Measurements from ENCODE around the gene ACOXL.
A peak's percentile ranks its signal among the peaks of the same experiment; 100 is the strongest.

The ACOXL gene

DNA sequence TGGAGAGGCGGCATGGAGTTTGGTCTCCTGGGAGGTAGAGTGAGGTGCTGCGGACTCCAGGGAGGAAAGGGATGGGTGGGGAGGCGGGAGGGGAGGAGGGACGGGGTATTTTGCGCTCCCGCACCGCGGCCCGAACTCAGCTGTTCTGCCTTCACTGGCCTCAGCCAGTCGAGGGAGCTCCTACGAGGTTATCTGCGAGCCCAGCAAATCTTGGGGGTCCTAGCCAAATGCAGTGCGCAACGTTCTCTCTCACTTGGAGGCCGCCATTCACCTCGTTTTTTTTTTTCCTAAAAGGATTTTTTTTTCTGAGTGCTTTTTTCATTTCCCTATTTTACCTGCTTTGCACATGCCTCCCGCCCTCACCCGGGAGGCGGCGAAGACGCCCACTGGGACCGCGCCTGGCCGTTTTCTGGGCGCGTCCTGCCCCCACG is 387.5 kb downstream of the ACOXL start:
- no peak for DNase-seq

DNA sequence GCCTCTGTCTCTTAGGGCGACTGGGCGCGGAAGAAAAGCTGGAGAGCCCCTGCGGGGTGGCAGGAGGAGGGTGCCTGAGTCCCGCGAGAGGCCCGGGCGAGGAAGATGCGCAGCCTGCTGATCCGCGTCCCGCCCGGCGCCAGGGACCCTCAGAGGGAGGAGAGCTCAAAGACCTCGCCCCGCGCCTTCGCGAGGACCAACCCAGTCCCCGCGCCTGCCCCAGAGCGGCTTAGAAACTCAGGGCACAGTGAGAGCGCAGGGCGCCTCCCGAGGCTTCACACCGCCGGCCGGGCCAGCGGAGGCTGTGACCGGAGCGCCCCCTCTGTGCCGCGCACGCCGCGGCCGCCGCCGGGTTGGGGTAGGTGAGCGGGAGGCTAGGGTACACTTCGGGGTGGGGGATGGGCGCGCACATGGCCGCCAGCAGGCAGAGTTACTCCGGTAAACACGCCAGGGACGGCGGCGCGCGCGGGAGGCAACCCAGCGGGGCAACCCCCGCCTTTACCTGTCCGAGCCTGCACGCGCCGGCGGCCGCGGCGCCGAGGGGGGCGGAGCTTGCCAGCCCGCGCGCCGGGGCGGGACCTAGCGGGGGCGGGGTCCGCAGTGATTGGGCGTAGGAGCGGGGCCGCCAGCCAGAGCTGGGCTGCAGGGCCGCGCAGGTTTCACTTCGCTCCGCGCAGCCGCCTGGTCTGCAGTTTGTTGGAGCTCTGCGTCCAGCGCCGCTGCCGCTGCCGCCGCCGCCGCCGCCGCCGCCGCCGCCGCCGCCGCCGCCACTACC is 388.1 kb downstream of the ACOXL start, which contains the start of gene BCL2L11:
Gene BCL2L11 (plus strand): TSS at position 662 of the 775 bp plus-strand sequence. CDS start 2,832 bp downstream, outside the sequence.
- peak; percentile 93 for DNase-seq

DNA sequence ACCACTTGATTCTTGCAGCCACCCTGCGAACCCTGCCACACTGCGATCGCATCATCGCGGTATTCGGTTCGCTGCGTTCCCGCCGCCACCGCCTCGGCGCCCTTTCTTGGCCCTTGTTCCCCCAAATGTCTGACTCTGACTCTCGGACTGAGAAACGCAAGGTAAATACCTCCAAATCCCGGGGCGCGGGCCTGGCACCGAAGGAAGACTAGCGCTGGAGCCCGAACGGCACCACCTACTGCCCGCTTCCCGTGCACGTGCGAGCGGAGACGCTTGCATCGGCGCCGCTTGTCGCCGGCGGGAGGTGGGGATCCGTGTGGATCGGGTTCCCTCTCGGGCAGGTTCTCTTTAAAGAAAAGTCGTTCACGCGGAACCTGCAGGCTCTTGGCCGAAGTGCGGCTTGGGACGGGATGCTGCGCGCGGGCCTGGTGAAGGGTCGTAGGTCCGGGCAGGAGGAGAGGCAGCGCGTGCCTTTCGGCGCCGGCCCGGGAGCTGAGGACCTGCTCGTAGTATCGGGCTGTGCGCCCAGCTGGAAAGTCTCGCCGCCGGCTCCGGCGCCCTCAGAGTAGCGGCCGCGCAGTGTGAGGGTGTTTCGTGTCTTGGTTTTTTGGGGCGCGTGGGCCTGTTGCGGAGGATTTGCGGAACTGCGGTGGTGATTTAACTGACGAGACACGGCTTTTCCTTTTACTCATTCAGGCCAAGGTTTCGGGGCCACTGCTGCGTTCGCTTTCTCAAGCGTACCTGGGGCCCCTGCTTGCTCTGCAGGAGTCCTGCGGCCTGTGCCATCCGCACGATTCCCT is 388.9 kb downstream of the ACOXL start:
- DNase-seq, result peak; percentile 65

DNA sequence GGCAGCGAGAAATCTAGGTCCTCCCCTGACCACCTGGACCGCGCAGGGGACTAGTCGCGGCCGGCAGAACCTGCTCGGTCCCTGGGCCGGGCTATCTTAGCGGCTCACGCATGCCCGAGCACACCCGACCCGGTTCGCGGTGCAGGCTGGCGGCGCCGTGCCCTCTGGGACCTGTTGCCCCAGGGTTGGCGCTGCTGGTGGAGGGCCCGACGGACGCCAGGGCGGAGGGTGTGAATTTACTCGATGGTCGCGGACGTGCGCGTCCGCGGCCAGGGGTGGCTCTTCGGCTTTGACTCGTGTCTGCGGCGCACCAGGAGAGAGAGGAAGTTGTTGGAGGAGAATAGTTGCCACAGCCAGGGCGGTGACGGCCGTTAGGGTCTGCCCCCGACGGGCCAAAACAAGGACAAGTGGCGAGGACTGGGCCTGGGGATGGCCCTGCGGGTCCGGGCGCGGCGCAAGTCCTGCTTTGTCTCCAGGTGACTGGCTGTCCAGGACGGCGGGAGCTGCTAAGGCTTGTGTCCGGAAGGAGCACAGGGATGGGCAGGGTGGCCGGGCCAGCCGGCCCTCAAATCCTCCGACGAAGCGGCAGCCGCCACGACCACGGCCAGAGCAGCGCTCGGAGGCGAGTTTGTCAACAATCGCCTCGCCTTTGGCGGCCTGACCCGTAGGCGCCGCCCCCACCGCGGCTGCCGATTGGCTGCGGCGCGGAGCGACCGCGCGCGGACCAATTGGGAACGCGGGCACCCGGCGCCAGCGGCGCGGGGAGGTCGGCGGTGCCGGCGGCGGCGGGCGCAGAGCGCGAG is 389.7 kb downstream of the ACOXL start:
- peak; percentile 85 for DNase-seq

DNA sequence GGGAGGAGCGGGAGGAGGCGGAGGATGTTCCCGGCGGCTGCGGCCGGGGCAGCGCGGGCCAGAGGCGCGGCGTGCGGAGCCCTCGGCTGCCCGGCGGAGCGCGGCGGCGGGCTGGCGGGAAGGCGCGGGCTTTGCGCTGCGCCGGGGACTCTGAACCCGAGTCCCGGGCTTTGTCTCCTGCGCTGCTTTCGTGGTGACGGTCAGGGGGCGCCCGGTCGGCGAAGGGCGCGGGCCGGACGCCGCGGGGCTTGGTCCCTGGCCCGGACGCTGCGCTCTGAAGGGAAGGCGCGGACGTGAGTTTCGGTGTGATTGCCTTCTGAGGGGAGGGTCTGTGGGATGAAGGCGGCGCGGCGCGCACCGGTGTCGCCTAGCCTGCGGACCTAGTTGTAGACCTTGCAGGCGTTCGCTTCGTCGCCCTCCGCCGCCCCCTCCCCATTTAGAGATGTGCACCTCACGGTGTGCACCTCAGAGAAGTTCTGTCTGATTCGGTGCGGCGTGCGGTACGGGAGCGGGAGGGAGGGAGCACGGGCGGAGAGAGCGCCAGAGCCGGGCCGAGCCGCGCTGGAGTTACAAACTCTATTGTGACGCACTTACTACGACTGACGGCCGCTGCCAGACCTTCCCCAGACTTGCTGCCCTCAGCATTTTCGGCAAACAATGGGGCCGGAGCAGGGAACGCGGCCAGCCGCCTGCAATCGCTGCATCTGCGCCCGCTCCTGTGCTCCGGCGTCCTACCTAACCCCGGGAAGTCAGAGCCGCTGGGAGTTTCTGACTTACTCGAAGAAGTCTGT is 390.5 kb downstream of the ACOXL start:
- DNase-seq, result peak; percentile 54

DNA sequence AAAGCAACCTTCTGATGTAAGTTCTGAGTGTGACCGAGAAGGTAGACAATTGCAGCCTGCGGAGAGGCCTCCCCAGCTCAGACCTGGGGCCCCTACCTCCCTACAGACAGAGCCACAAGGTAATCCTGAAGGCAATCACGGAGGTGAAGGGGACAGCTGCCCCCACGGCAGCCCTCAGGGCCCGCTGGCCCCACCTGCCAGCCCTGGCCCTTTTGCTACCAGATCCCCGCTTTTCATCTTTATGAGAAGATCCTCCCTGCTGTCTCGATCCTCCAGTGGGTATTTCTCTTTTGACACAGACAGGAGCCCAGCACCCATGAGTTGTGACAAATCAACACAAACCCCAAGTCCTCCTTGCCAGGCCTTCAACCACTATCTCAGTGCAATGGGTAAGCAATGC is 391.4 kb downstream of the ACOXL start:
- no peak for DNase-seq

DNA sequence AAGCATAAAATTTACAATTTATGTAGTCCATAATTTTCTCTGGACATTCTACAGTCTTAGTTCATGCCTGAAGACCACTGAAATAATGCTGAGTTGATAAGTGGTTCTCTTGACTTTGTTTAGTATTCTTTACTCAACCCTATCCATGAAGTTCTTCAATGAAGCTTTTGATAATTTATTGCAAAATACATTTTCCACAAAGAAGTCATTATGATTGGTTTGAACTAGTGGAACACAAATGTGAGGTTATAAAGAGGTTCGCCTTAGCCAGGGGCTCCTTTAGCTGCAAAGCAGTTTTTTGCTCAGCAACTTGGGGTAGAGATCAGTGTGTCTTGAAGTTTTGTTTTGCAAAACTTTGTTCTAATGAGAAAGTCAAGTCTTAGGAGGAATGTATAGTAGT is 394.2 kb downstream of the ACOXL start:
- no peak for DNase-seq

DNA sequence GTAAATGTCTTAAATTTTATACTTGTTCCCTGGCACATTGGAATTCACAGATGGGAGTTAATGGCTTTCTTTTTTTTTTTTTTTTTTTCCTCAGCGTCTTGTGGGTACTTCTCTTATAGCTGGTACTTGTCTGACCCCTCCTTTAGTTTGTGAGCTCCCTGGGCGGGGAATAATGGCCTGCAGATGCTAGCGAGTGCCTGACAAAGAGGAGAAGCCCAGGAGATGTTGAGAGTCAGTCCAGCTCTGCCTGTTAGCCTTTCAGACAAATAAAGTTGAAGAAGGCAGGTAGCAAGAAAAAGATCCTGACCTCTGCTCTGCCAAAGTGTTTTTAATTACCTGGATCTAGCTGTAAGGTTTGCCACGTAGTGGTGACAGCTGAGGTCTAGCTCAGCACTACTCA is 395.0 kb downstream of the ACOXL start:
- no peak for DNase-seq

DNA sequence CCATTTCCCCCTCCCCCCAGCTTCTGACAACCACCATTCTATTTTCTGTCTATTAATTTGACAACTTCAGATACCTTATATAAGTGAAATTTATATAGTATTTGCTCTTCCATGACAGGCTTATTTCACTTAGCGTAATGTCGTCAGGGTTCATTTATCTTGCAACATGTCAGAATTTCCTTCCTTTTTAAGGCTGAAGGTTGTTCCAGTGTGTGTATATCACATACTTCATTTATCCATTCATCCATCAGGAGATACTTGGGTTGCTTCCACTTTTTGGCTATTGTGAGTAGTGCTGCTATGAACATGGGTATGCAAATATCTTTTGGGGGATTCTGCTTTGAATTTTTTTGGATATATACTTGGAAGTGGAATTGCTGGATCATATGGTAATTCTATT is 395.7 kb downstream of the ACOXL start:
- no peak for DNase-seq

DNA sequence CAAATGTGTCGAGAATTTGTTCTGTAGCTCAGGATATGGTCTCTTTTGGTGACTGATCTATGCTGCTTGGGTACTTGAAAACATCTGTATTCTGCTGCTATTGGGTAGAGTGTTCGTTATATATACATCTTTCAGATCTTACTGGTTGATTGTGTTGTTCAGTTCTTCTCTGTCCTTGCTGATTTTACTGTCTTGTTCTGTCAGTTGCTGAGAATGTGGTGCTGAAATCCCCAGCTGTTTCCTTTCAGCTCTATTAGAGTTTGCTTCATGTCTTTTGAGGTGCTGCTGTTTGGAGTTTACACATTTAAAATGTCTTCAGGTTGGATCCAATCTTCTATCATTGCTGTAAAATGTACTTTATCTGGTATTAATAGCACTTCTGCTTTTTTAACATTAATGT is 401.2 kb downstream of the ACOXL start:
- no peak for DNase-seq

DNA sequence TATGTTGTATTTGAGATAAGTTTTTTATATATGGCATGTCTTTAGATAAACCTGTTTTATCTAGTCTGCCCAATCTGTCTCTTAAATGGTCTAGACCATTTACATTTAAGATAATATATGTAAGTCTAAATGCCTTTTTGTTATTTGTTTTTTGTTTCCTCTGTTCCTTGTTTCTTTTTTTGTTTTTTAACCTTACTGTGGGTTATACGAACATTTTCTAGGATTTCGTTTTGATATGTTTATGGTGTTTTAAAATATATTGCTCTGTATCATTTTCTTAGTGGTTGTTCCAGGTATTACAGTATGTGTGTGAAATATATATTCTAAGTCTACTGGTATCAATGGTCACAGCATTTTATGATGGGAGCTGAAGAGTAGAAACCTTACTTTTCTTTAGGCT is 401.7 kb downstream of the ACOXL start:
- no peak for DNase-seq

DNA sequence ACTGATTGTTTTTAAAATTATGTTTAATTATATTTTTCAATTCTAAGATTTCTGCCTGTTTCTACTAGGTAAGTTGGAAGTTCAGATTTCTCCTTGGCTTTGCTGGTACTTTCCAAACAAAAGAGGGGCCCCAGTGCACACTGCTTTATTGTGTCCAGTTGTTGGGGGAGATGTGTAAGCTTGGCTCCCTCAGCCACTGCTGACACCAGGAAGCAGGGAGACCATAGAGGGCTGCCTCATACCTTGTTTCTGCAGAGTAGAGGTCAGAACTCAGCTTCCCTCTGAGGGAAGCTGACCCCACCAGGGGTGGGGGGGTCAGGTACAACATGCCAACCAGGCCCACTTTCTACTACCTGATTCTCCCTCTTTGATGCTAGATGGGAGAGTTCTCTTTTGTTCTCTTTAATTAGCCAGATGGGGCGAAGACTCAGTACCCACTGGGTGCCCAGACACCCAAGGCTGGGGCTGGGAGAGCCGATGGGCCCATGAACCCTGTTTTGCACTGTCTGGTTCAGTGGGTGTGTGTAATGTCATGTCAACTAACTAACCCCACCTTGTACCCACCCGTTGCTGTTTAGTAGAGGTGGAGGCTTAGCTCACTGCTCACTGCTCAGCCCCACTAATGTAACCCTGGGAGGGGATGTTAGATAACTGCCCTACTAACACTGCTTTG is 403.0 kb downstream of the ACOXL start:
- no peak for DNase-seq

DNA sequence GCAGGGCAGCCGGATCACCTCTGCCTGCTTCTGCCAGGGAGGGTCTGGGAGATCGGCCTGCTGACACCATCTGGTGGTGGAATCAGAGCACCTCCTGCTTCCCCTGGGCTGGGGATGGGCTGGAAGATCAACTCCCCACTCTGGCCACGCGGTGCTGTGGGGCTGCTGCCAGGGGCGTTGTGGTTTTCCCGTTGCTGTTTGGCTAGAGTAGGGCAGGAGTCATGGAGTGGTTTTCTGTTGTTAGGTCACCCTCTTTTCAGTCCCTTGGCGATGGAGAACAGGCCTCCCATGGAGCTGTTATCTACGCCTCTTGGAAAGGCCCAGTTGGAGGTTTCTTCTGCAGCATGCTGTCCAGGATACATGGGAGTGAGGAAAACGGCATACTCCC is 403.5 kb downstream of the ACOXL start:
- no peak for DNase-seq

DNA sequence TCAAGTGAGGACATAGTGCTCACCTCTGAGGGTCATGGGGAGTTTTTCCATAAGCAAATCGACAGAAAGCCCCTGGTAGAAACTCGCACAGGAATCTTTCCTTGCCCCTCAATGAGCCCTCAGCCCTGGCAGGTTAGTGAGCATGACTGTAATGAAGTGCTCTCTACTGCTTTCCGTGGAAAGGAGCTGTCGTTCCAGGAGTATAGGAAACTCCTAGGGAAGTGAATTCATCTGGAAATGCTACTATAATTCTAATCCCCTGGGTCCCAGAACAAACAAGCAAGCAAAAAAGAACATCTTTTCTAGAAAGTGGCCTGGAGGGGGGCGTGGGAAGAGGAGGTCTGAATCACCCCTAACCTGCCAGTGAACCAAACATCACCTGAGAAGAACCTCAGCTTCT is 406.5 kb downstream of the ACOXL start:
- no peak for DNase-seq

DNA sequence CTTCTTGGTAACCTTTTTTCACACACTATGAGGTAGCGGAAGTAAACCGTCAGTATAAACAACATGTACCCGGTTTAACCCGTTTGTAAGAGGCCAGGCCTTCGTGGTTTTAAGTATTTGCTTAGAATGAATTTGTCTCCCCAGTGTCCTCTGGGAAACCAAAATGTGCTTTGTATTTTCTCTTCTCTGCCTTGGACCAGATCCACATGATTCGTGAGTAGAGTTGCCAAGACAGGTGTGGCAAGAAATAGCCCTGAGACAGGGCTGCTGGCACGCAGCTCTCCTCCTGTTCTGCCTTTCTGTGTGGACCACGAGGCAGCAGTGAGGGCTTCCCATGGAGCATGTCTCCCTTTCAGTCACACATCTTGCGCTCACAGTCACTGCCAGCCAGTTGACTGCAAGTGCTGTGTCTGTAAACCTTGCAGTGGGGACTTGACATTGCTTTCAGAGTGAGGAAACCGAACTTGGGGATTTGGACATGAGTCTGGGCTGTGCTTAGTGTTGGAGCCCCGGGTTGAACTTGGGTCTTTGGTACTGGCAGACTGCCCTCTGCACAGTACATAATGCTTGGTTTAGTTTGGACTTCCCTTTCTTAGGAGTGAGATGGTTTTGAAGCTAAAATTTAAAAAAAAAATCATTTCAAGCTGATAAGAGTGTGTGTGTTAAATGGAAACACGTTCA is 407.4 kb downstream of the ACOXL start:
- DNase-seq, result no peak

DNA sequence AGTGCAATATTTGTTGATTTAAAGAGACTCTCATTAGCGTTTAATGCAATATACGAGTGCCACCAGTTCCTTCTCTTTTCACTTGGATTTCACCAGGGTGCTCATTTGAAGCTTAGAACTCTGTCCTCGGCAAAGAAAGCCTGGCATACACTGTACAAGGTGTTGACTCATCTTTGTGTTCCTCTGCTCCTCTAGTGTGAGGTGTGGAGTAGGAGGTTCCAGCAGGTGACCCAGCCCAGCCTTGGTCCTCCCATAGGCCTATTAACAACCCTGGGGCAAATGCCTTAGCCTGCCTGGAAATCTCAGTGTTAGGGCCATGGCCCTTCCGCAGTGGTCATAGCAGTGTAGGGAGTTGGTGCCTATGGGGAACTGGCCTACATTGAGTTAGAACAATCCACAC is 408.4 kb downstream of the ACOXL start:
- no peak for DNase-seq

DNA sequence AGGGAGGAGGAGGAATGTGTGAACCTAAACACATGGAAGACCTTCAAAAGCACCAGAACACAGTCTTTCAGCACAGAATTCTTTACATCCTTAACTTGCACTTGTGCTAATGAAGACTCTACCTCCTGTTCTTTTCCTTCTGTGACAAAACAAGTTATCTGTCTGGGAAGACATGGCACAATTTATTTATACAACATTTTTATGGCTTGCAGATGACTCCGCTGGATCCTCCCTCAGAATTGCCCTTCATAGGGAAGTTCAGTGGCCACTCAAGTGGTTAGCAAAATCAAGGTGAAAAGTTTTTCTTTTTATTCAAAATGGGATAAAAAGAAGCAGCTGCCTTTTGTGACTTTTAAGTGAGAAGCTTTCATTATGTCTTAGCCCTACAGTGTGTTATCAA is 409.7 kb downstream of the ACOXL start:
- DNase-seq, result no peak

DNA sequence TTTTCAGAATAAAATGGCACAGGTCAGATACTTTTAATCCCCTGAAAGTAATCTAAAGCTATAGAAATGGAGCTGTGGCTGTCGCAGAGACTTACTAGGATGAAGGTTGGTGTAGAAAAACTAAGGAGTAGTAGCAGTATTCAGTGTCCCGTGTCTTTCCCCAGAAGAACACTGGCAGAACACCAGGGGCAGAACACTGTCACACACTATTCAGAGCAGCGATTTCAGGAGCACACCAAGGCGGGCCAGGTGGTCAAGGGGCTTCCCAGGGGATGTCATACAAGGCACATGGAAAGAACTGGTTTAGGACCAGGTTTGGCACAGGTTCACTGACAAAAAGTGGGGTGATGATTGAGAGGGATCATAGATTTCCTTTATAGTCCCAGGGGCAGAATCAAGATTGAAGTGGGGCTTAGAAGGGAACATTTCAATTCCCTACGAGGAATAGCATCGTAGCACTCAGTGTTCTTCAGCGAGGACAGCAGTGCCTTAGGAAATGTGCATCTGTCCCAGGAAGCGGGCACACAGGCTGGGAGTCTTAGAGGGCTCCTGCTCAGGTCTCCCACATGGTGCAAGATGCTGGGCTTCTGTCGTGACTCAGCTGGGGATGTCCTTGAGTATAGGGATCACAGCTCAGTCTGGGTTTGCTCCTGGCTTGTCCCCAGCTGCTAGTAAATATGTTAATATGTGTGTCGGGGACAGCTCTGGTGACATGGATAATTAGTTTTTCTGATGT is 410.9 kb downstream of the ACOXL start:
- DNase-seq, result no peak

DNA sequence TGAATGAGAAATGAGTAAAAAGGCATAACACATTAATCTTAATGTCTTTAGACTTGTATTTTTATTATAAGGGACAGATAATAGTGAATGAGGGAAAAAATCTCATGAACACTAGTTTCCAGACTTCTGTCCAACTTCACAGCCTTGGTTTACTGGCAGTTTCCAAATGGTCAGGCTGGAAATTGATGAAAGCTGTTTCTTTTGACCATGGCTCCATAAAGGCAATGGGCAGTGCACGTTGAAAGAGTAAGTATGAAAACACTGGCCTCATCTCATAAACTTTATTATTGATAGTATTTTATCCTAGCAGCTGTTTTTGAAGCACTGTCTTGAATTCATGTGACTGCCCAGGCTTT is 411.4 kb downstream of the ACOXL start:
- no peak for DNase-seq

DNA sequence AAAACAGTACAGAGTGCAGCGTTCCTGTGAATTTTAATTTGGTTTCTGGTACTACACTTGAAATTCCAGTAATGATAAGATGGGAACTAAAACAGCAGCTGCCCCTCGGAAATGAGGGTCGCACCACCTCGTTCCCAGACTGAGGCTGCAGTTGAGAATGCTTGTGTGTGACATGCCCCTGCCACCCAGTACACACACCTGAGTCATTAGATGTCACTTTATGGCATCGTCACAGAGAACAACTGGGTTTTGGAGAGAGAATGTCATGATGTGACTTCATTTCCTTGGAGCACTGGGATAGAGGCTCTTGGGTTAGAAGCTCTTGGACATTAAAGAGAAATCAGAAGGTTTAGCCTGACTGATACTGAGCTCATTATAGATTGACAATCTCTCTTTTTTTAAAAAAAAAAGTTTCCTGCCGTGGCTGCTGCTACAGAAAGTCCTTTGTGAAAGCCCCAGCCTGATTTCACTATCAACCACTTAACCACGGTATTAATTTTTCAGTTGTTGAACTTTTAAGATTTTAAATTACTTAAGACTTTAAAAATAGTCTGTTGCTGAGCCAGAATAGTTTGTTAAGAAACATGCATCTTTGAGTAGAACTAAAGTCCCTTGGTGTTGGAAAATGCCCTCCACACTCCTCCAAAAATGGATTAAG is 412.9 kb downstream of the ACOXL start:
- DNase-seq, result no peak

All from activated CD4-positive, CD25-positive, alpha-beta regulatory T cell treated with anti-CD3 and anti-CD28 coated beads, Interleukin-2, amount 50 U/mL, for 72 hours (primary cell).